Retinal pigment epithelial cell (primary cell): Measurements from ENCODE around the gene TRIM37.
A peak's percentile ranks its signal among the peaks of the same experiment; 100 is the strongest.

ENCODE experiments used
- DNase-seq: peaks from one replicate; pipeline ENCODE4 v3.0.0-alpha.2; 2010; ENCODE audit warnings: low read depth
- H3K4me3 ChIP-seq: 2 replicates; pipeline ENCODE4 v1.5.1; 2011; ENCODE audit warnings: mild to moderate bottlenecking, low read length, control low read depth, moderate library complexity
- TF ChIP-seq, protein P1 (sequence below): conservative IDR thresholded peaks from 2 replicates; pipeline ENCODE4 v1.5.1; 2011; ENCODE audit warnings: low read depth, low read length, control low read depth, inconsistent platforms

TRIM37 gene

DNA sequence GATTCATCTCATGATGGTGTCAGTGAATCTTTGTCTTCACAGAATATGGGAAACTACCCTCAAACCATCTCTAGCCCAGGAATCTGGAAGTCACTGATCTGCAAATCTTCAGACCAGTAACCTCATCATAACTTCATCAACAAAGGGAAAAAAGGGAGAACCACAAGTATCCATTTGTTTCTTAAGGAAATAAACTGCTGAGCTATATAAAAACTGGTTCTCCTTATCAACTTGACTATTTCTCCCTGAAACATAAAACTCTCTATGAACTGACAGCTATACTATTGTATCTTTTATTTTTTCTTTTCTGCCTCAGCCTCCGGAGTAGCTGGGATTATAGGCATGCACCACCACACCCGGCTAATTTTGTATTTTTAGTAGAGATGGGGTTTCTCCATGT, 39.3 kb downstream of the TRIM37 start:
- DNase-seq: no peak

GRCh38 chr17:59062509-59062908, 44.2 kb downstream of the TRIM37 start:
- TF ChIP-seq, protein P1, sequence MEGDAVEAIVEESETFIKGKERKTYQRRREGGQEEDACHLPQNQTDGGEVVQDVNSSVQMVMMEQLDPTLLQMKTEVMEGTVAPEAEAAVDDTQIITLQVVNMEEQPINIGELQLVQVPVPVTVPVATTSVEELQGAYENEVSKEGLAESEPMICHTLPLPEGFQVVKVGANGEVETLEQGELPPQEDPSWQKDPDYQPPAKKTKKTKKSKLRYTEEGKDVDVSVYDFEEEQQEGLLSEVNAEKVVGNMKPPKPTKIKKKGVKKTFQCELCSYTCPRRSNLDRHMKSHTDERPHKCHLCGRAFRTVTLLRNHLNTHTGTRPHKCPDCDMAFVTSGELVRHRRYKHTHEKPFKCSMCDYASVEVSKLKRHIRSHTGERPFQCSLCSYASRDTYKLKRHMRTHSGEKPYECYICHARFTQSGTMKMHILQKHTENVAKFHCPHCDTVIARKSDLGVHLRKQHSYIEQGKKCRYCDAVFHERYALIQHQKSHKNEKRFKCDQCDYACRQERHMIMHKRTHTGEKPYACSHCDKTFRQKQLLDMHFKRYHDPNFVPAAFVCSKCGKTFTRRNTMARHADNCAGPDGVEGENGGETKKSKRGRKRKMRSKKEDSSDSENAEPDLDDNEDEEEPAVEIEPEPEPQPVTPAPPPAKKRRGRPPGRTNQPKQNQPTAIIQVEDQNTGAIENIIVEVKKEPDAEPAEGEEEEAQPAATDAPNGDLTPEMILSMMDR: no peak

More for the DNA sequence above, 39.3 kb downstream of the TRIM37 start:
- H3K4me3 ChIP-seq: no peak overlapping the region
- TF ChIP-seq, protein P1: no peak

DNA sequence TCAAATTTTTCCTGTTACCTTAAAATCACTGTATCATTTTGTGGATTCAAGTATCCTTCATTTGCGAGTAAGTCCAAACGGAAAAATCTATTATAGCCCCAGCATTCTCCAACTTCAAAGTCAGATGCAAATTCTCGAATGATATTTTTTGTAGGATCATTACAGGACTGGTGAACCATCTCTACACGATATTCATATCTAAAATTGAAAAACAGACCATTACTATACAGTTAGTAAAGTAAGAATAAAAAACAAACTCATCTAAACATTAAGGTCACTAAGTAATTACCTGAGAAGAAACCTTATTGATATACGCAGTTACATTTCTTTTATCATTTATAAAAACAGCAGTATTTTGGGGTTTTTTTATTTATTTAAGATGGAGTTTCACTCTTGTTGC, 49.8 kb downstream of the TRIM37 start:
- no peak overlapping the region for H3K4me3 ChIP-seq
- no peak for DNase-seq
- TF ChIP-seq, protein P1: no peak

More at GRCh38 chr17:59062509-59062908, 44.2 kb downstream of the TRIM37 start:
- H3K4me3 ChIP-seq: no peak overlapping the region
- no peak for DNase-seq

- TF ChIP-seq, protein P1: no peak
- no peak for DNase-seq
- no peak overlapping the region for H3K4me3 ChIP-seq
These were observed 56.9 kb downstream of the TRIM37 start for GRCh38 chr17:59049798-59050197.

DNA sequence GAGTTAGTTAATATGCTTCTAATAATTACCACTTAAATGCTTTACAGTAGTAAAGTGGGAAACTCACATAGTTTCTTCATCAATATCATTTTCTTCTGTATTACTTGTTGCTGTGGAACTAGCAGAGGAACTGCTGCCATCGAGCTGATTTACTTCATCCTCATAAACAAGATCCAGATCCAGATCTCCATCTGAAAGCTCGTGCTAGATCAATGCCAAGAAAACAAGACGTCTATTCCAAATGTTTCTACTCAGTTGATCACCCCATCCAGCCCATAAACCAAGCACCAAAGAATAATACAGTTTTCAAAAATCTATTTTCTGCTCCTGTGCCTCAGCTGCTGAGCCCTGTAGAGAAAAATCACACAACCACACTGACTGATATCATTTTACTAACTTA, 59.1 kb downstream of the TRIM37 start:
- DNase-seq: no peak
- H3K4me3 ChIP-seq: no peak overlapping the region
- TF ChIP-seq, protein P1: no peak

- no peak for DNase-seq
- H3K4me3 ChIP-seq: no peak overlapping the region
- TF ChIP-seq, protein P1: no peak
These were observed 60.5 kb downstream of the TRIM37 start for GRCh38 chr17:59046192-59046591.

- no peak overlapping the region for H3K4me3 ChIP-seq
- DNase-seq: peak; percentile 13
- TF ChIP-seq, protein P1: no peak
These were observed 67.9 kb downstream of the TRIM37 start for GRCh38 chr17:59038734-59039133.
